SK-N-SH (cell line): Measurements from ENCODE around the gene CROT. TPM values are rescaled to one million over a fixed set of nuclear protein-coding genes. Genes with fewer than 3 reads are reported as not detected.
A peak's percentile ranks its signal among the peaks of the same experiment; 100 is the strongest.
"Not testable (repeated sequence)": the region's sequence is repeated elsewhere in the genome, so short reads cannot be mapped to it uniquely, and the experiment has no call there.

Experiments
- CTCF ChIA-PET: fragments of 300-600, 350-600 bp; formaldehyde crosslinking; extraction: SDS; loops from one replicate; lab custom pipeline; 2021; lab: Yijun Ruan, JAX
- POLR2A ChIA-PET: fragments of 350-600 bp; sonication (Branson Sonifier 250); formaldehyde crosslinking; extraction: SDS; loops from one replicate; lab custom pipeline; 2020; ENCODE audit warnings: antibody characterized with exemption, inconsistent platforms; lab: Yijun Ruan, JAX
- DNase-seq: peaks from one replicate; pipeline ENCODE4 v3.0.0; 2012
- H2AFZ ChIP-seq: fragments of 200-600 bp; sonication (generic); 2 replicates; pipeline ENCODE4 v1.8.1; 2016; ENCODE audit warnings: antibody characterized with exemption, mild to moderate bottlenecking, low read depth
- H3F3A ChIP-seq: fragments of 200-600 bp; sonication (generic); replicated peaks from 2 replicates; pipeline ENCODE3; 2016; ENCODE audit warnings: antibody characterized with exemption, mild to moderate bottlenecking; ENCODE audit not compliant: insufficient read depth
- H3K27ac ChIP-seq, 2 experiments: fragments of 200-500 bp in 1 of 2; fragments of 200-600 bp in 1 of 2; sonication (Bioruptor generic) in 1 of 2; sonication (generic), shearing (Covaris generic) in 1 of 2; 2 replicates each; pipeline versions ENCODE4 v1.5.1 to v1.6.1; 2014 to 2016; ENCODE audit warnings: low read depth in 2 of 2, inconsistent platforms in 1 of 2, low read length in 1 of 2, mild to moderate bottlenecking in 1 of 2, mixed read lengths in 1 of 2
- H3K27me3 ChIP-seq: fragments of 200-600 bp; sonication (generic), shearing (Covaris generic); 2 replicates; pipeline ENCODE4 v1.6.1; 2016; ENCODE audit warnings: mixed run types; ENCODE audit not compliant: insufficient read depth
- H3K36me3 ChIP-seq, 2 experiments: fragments of 200-500 bp in 1 of 2; fragments of 200-600 bp in 1 of 2; sonication (Bioruptor generic) in 1 of 2; sonication (generic) in 1 of 2; replicated peaks in 1 of 2; 2 replicates each; pipeline versions ENCODE3 to v1.5.1; 2014 to 2016; ENCODE audit warnings: low read length in 1 of 2, mild to moderate bottlenecking in 1 of 2; ENCODE audit not compliant: insufficient read depth in 2 of 2, control insufficient read depth in 1 of 2
- H3K4me1 ChIP-seq, 2 experiments: fragments of 200-500 bp in 1 of 2; fragments of 200-600 bp in 1 of 2; sonication (Bioruptor generic) in 1 of 2; sonication (generic), shearing (Covaris generic) in 1 of 2; 2 replicates each; pipeline versions ENCODE4 v1.5.1 to v1.6.1; 2014 to 2016; ENCODE audit warnings: low read depth in 1 of 2, low read length in 1 of 2, mixed run types in 1 of 2; ENCODE audit not compliant: insufficient read depth in 2 of 2, control insufficient read depth in 1 of 2
- H3K4me2 ChIP-seq: fragments of 200-600 bp; sonication (generic), shearing (Covaris generic); 2 replicates; pipeline ENCODE4 v1.6.1; 2017; ENCODE audit warnings: mixed run types
- H3K4me3 ChIP-seq, 2 experiments: fragments of 200-500 bp in 1 of 2; fragments of 200-600 bp in 1 of 2; sonication (Bioruptor generic) in 1 of 2; sonication (generic), shearing (Covaris generic) in 1 of 2; 2 replicates each; pipeline versions ENCODE4 v1.5.1 to v1.8.1; 2014 to 2016; ENCODE audit warnings: low read depth in 2 of 2, inconsistent platforms in 1 of 2, low read length in 1 of 2, mild to moderate bottlenecking in 1 of 2, mixed read lengths in 1 of 2, moderate library complexity in 1 of 2
- H3K79me2 ChIP-seq: fragments of 200-600 bp; sonication (generic); 2 replicates; pipeline ENCODE4 v1.8.1; 2017; ENCODE audit warnings: mild to moderate bottlenecking; ENCODE audit not compliant: insufficient read depth
- H3K9ac ChIP-seq: fragments of 200-600 bp; sonication (generic); 2 replicates; pipeline ENCODE4 v1.6.1; 2017; ENCODE audit warnings: mixed run types
- H3K9me2 ChIP-seq: fragments of 200-600 bp; sonication (generic); 2 replicates; pipeline ENCODE4 v1.6.1; 2017; ENCODE audit warnings: mixed run types
- H3K9me3 ChIP-seq: fragments of 200-600 bp; sonication (generic); 2 replicates; pipeline ENCODE4 v1.6.1; 2017; ENCODE audit warnings: mixed run types, mild to moderate bottlenecking, moderate library complexity
- H4K20me1 ChIP-seq: fragments of 200-600 bp; sonication (generic); 2 replicates; pipeline ENCODE4 v1.6.1; 2017; ENCODE audit warnings: mild to moderate bottlenecking, mixed run types; ENCODE audit not compliant: insufficient read depth
- CHD2 ChIP-seq: fragments of 150-350 bp; IDR thresholded peaks from 2 replicates; pipeline ENCODE4 v1.6.1; 2018; ENCODE audit warnings: low read length; ENCODE audit not compliant: partially characterized antibody
- ELF1 ChIP-seq: IDR thresholded peaks from 2 replicates; pipeline ENCODE4 v1.4.0; 2012
- FOXJ3 ChIP-seq: sonication (generic); formaldehyde crosslinking; IDR thresholded peaks from 2 replicates; pipeline ENCODE4 v1.5.1; 2020; ENCODE audit warnings: mild to moderate bottlenecking, missing genetic modification reagents
- GABPA ChIP-seq: IDR thresholded peaks from 2 replicates; pipeline ENCODE4 v1.4.0; 2012; ENCODE audit warnings: low read depth, mild to moderate bottlenecking
- MEF2A ChIP-seq: IDR thresholded peaks from 2 replicates; pipeline ENCODE4 v1.4.0; 2012; ENCODE audit warnings: low read depth, borderline replicate concordance
- POLR2AphosphoS5 ChIP-seq: IDR thresholded peaks from 2 replicates; pipeline ENCODE4 v1.6.1; 2012; ENCODE audit warnings: low read depth, low read length
- RAD21 ChIP-seq: IDR thresholded peaks from 2 replicates; pipeline ENCODE4 v1.6.1; 2012; ENCODE audit warnings: mild to moderate bottlenecking, low read length
- RCOR1 ChIP-seq: fragments of 150-350 bp; IDR thresholded peaks from 2 replicates; pipeline ENCODE4 v1.6.1; 2017; ENCODE audit warnings: antibody characterized with exemption, low read length
- SMC3 ChIP-seq: IDR thresholded peaks from 2 replicates; pipeline ENCODE4 v1.6.1; 2012; ENCODE audit warnings: low read depth, low read length, improper control_type of control experiment
- TCF12 ChIP-seq: IDR thresholded peaks from 2 replicates; pipeline ENCODE4 v1.4.0; 2012
- TEAD4 ChIP-seq: IDR thresholded peaks from 2 replicates; pipeline ENCODE4 v1.4.0; 2012; ENCODE audit warnings: mild to moderate bottlenecking, borderline replicate concordance; ENCODE audit not compliant: insufficient read depth
- WGBS: methylation state at CpG from one replicate; pipeline ENCODE4 v1.1.6; 2017; ENCODE audit warnings: low lambda C conversion rate; 5-methylcytosine and 5-hydroxymethylcytosine counted together
- polyA plus RNA-seq, 3 experiments: library from polyadenylated mRNA; depleted of rRNA; stranded (reverse); fragments of >200 nt; gene quantifications; 2 replicates each; pipeline ENCODE4 v1.2.3, GENCODE V29; 2012
- TF ChIP-seq, protein P1 (sequence below): IDR thresholded peaks from 2 replicates; pipeline ENCODE4; 2012
- TF ChIP-seq, protein P2 (sequence below): fragments of 200-600 bp; sonication (generic); IDR thresholded peaks from 2 replicates; pipeline ENCODE4 v1.6.1; 2017; ENCODE audit warnings: antibody characterized with exemption, mild to moderate bottlenecking, moderate library complexity
- TF ChIP-seq, protein P3 (sequence below): fragments of 150-350 bp; IDR thresholded peaks from 2 replicates; pipeline ENCODE4 v1.6.1; 2017; ENCODE audit warnings: antibody characterized with exemption, low read length, low read depth, borderline replicate concordance
- TF ChIP-seq, protein P4 (sequence below): IDR thresholded peaks from 2 replicates; pipeline ENCODE4 v1.4.0; 2012; ENCODE audit warnings: low read depth, borderline replicate concordance
- TF ChIP-seq, protein P5 (sequence below): IDR thresholded peaks from 2 replicates; pipeline ENCODE4 v1.4.0; 2012; ENCODE audit warnings: low read depth, borderline replicate concordance

Gene CROT
- polyA plus RNA-seq, 1 of the 3 experiments (the other 2 are of a cell fraction): 7.9 TPM

DNA sequence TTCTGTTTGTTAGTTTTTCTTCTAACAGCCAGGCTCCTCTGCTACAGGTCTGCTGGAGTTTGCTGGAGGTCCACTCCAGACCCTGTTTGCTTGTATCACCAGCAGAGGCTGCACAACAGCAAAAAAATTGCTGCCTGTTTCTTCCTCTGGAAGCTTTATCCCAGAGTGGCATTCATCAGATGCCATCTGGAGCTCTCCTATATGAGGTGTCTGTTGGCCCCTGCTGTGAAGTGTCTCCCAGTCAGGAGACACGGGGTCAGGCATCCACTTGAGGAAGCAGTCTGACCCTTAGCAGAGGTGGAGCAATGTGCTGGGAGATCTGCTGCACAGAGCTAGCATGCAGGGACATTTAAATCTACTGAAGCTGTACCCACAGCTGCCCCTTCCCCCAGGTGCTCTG is 26.7 kb upstream of the CROT start:
- H3K9ac ChIP-seq: no peak overlapping the region
- peak; percentile 48 for TF ChIP-seq RAD21
- TF ChIP-seq RCOR1: no peak
- TF ChIP-seq SMC3: peak; percentile 35; the same call in 1 of the 2 replicates
- no peak for TF ChIP-seq CHD2
- H3K4me2 ChIP-seq: no peak overlapping the region
- DNase-seq: no peak
- ChIA-PET CTCF (interaction anchor here (1.1 to 12.0 kb wide), 4 partner anchors 9 to 569 kb away, joined by 3 to 409 read pairs (median 4); no protein-coding TSS in a partner anchor), POLR2A (no interaction called here)
- H2AFZ ChIP-seq: no peak overlapping the region
- no peaks in the 10 kb centered on the region for H4K20me1 ChIP-seq
- peaks cover 2 to 6% of the 10 kb centered on the region in 2 experiments; a peak in 2 of 4 replicates for H3K4me1 ChIP-seq
- no peaks in the 10 kb centered on the region for H3K36me3 ChIP-seq
- no peaks in the 10 kb centered on the region for H3K9me3 ChIP-seq
- 0% methylated on average over 1 of the region's 1 CpG for WGBS
- no peaks in the 10 kb centered on the region for H3F3A ChIP-seq
- H3K79me2 ChIP-seq: no peaks in the 10 kb centered on the region
- H3K27ac ChIP-seq: no peak overlapping the region
- H3K9me2 ChIP-seq: no peaks in the 10 kb centered on the region
- no peak overlapping the region for H3K4me3 ChIP-seq
- no peaks in the 10 kb centered on the region for H3K27me3 ChIP-seq

DNA sequence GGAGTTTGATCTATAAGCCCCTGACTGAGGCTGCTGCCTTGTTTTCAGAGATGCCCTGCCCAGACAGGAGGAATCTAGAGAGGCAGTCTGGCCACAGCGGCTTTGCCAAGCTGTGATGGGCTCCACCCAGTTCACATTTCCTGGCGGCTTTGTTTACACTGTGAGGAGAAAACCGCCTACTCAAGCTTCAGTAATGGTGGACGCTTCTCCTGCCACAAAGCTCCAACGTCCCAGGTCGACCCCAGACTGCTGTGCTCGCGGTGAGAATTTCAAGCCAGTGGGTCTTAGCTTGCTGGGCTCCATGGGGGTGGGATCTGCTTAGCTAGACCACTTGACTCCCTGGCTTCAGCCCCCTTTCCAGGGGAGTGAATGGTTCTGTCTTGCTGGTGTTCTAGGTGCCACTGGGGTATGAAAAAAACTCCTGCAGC is 26.3 kb upstream of the CROT start:
- WGBS: 44% methylated on average over 7 of the region's 8 CpGs
- DNase-seq, H3K36me3 ChIP-seq, H3K4me3 ChIP-seq, H3K79me2 ChIP-seq, H3K9me3 ChIP-seq, H2AFZ ChIP-seq, H3K27me3 ChIP-seq, H3K4me1 ChIP-seq, H4K20me1 ChIP-seq, H3F3A ChIP-seq, H3K27ac ChIP-seq, H3K9ac ChIP-seq, POLR2A ChIA-PET, H3K9me2 ChIP-seq, H3K4me2 ChIP-seq: not testable (repeated sequence)
- CTCF ChIA-PET: interaction anchor here (1.3 to 12.0 kb wide), 3 partner anchors 9 to 93 kb away, joined by 3 to 409 read pairs (median 5); no protein-coding TSS in a partner anchor

DNA sequence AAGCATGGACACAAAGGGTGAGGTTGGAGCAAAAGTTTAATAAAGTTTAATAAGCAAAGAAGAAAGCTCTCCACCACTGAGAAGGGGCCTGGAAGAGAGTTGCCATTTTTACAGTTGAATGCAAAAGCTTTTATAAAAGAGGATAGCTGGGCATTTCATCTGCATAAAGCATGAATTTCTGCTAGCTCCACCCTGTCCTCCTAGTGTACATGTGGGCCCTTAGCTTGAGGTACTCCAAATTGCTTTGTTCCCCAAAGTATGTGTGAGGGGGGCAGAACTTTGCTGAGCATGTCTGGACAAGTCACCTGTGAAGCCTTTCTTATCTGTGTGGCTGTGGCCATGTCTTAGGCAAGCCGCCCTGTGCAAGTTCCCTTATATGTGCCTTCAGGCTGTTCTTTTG is 22.6 kb upstream of the CROT start:
- Histone ChIP-seq H3K36me3 (peaks cover 0 to 4% of the 10 kb centered on the region in 2 experiments), H3K4me3 (no peak overlapping the region), H3K9me3 (peaks cover 13% of the 10 kb centered on the region; the same call in 1 of the 2 replicates), H3K27ac (no peak overlapping the region), H3K9me2 (no peaks in the 10 kb centered on the region), H3K4me1 (peaks cover 0 to 2% of the 10 kb centered on the region in 2 experiments; a peak in 1 of 4 replicates), H3K79me2 (no peaks in the 10 kb centered on the region), H4K20me1 (no peaks in the 10 kb centered on the region), H2AFZ (no peak overlapping the region), H3K27me3 (no peaks in the 10 kb centered on the region), H3K9ac (no peak overlapping the region), H3K4me2 (no peak overlapping the region), H3F3A (no peaks in the 10 kb centered on the region)
- DNase-seq: no peak
- WGBS: 90% methylated on average over 1 of the region's 1 CpG
- POLR2A ChIA-PET: no interaction called here
- CTCF ChIA-PET: interaction anchor here (1.1 to 3.3 kb wide), 4 partner anchors 11 to 92 kb away, joined by 3 to 11 read pairs (median 8); no protein-coding TSS in a partner anchor
- no peak for TF ChIP-seq GABPA
- TF ChIP-seq, protein P1, sequence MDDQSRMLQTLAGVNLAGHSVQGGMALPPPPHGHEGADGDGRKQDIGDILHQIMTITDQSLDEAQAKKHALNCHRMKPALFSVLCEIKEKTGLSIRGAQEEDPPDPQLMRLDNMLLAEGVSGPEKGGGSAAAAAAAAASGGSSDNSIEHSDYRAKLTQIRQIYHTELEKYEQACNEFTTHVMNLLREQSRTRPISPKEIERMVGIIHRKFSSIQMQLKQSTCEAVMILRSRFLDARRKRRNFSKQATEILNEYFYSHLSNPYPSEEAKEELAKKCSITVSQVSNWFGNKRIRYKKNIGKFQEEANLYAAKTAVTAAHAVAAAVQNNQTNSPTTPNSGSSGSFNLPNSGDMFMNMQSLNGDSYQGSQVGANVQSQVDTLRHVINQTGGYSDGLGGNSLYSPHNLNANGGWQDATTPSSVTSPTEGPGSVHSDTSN: no peak
- TF ChIP-seq RCOR1: no peak
- TF ChIP-seq TCF12: no peak
- TF ChIP-seq, protein P2, sequence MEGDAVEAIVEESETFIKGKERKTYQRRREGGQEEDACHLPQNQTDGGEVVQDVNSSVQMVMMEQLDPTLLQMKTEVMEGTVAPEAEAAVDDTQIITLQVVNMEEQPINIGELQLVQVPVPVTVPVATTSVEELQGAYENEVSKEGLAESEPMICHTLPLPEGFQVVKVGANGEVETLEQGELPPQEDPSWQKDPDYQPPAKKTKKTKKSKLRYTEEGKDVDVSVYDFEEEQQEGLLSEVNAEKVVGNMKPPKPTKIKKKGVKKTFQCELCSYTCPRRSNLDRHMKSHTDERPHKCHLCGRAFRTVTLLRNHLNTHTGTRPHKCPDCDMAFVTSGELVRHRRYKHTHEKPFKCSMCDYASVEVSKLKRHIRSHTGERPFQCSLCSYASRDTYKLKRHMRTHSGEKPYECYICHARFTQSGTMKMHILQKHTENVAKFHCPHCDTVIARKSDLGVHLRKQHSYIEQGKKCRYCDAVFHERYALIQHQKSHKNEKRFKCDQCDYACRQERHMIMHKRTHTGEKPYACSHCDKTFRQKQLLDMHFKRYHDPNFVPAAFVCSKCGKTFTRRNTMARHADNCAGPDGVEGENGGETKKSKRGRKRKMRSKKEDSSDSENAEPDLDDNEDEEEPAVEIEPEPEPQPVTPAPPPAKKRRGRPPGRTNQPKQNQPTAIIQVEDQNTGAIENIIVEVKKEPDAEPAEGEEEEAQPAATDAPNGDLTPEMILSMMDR: no peak
- TF ChIP-seq, protein P3, sequence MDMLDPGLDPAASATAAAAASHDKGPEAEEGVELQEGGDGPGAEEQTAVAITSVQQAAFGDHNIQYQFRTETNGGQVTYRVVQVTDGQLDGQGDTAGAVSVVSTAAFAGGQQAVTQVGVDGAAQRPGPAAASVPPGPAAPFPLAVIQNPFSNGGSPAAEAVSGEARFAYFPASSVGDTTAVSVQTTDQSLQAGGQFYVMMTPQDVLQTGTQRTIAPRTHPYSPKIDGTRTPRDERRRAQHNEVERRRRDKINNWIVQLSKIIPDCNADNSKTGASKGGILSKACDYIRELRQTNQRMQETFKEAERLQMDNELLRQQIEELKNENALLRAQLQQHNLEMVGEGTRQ: no peak
- no peak for TF ChIP-seq TEAD4
- no peak for TF ChIP-seq FOXJ3 (CRISPR knock-in tag)
- TF ChIP-seq, protein P4, sequence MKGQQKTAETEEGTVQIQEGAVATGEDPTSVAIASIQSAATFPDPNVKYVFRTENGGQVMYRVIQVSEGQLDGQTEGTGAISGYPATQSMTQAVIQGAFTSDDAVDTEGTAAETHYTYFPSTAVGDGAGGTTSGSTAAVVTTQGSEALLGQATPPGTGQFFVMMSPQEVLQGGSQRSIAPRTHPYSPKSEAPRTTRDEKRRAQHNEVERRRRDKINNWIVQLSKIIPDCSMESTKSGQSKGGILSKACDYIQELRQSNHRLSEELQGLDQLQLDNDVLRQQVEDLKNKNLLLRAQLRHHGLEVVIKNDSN: no peak
- TF ChIP-seq, protein P5, sequence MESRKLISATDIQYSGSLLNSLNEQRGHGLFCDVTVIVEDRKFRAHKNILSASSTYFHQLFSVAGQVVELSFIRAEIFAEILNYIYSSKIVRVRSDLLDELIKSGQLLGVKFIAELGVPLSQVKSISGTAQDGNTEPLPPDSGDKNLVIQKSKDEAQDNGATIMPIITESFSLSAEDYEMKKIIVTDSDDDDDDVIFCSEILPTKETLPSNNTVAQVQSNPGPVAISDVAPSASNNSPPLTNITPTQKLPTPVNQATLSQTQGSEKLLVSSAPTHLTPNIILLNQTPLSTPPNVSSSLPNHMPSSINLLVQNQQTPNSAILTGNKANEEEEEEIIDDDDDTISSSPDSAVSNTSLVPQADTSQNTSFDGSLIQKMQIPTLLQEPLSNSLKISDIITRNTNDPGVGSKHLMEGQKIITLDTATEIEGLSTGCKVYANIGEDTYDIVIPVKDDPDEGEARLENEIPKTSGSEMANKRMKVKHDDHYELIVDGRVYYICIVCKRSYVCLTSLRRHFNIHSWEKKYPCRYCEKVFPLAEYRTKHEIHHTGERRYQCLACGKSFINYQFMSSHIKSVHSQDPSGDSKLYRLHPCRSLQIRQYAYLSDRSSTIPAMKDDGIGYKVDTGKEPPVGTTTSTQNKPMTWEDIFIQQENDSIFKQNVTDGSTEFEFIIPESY: no peak
- no peak for TF ChIP-seq ELF1
- no peak for TF ChIP-seq MEF2A
- no peak for TF ChIP-seq POLR2AphosphoS5
